DND-41 (cell line): ENCODE measurements around the gene TREX2.

Experiments used
- CTCF ChIP-seq: IDR thresholded peaks from 2 replicates; pipeline ENCODE4 v1.5.1; 2012; ENCODE audit warnings: borderline replicate concordance, low read length, moderate library complexity, mild to moderate bottlenecking; ENCODE audit not compliant: poor library complexity, severe bottlenecking; ENCODE audit errors: extremely low read depth
- EZH2 ChIP-seq: IDR thresholded peaks from 3 replicates; pipeline ENCODE4 v1.6.1; 2012; ENCODE audit warnings: borderline replicate concordance, low read depth, mild to moderate bottlenecking, moderate library complexity, low read length, inconsistent platforms; ENCODE audit not compliant: severe bottlenecking

- no peak for TF ChIP-seq EZH2
- TF ChIP-seq CTCF, result no peak
Observed at GRCh38 chrX:153430796-153431195, 15.1 kb downstream of the TREX2 start.
